Keratinocyte (primary cell): Measurements from ENCODE around the gene TRIM29. TPM values are rescaled to one million over a fixed set of nuclear protein-coding genes. Genes with fewer than 3 reads are reported as not detected.

Source experiments
- DNase-seq: peaks from one replicate; pipeline ENCODE4 v3.0.0-alpha.2; 2011; ENCODE audit warnings: low read depth, missing footprints, low spot score
- FAIRE-seq: peaks from 2 replicates; lab custom pipeline; 2011; peaks lifted over from hg19 to GRCh38; lab: Jason Lieb, UNC
- H2AFZ ChIP-seq: 2 replicates; pipeline ENCODE4 v1.6.0; 2012; ENCODE audit warnings: low read length, control low read depth, inconsistent platforms; ENCODE audit not compliant: control insufficient read depth
- H3K27ac ChIP-seq: 2 replicates; pipeline ENCODE4 v1.5.1; 2011; ENCODE audit warnings: low read length; ENCODE audit not compliant: control insufficient read depth, insufficient read depth
- H3K27me3 ChIP-seq: 3 replicates; pipeline ENCODE4 v1.6.0; 2011; ENCODE audit warnings: low read length; ENCODE audit not compliant: control insufficient read depth, insufficient read depth; ENCODE audit errors: extremely low read depth
- H3K36me3 ChIP-seq, 2 experiments: 2 replicates in 1 of 2; 3 replicates in 1 of 2; pipeline ENCODE4 v1.5.1; 2011; ENCODE audit warnings: low read length in 2 of 2, mild to moderate bottlenecking in 1 of 2; ENCODE audit not compliant: control insufficient read depth in 2 of 2, insufficient read depth in 2 of 2; ENCODE audit errors: extremely low read depth in 1 of 2
- H3K4me1 ChIP-seq: 3 replicates; pipeline ENCODE4 v1.5.1; 2011; ENCODE audit warnings: low read length; ENCODE audit not compliant: control insufficient read depth, insufficient read depth; ENCODE audit errors: extremely low read depth
- H3K4me2 ChIP-seq: 3 replicates; pipeline ENCODE4 v1.6.0; 2011; ENCODE audit warnings: low read depth, low read length; ENCODE audit not compliant: control insufficient read depth, insufficient read depth; ENCODE audit errors: extremely low read depth
- H3K4me3 ChIP-seq, 3 experiments: fragments of 200-600 bp in 1 of 3; sonication (generic) in 1 of 3; 2 replicates in 2 of 3; 3 replicates in 1 of 3; pipeline ENCODE4 v1.5.1; 2011 to 2016; ENCODE audit warnings: low read length in 3 of 3, mild to moderate bottlenecking in 3 of 3, control low read depth in 2 of 3, inconsistent platforms in 1 of 3, low read depth in 1 of 3, mixed read lengths in 1 of 3, mixed run types in 1 of 3, moderate library complexity in 1 of 3; ENCODE audit not compliant: control insufficient read depth in 2 of 3, insufficient read depth in 2 of 3; ENCODE audit errors: extremely low read depth in 1 of 3
- H3K79me2 ChIP-seq: 2 replicates; pipeline ENCODE4 v1.6.0; 2012; ENCODE audit warnings: low read length; ENCODE audit not compliant: control insufficient read depth, insufficient read depth
- H3K9ac ChIP-seq: 3 replicates; pipeline ENCODE4 v1.6.0; 2011; ENCODE audit warnings: low read length; ENCODE audit not compliant: control insufficient read depth, insufficient read depth; ENCODE audit errors: extremely low read depth
- H3K9me1 ChIP-seq: 3 replicates; pipeline ENCODE4 v1.6.0; 2011; ENCODE audit warnings: low read length; ENCODE audit not compliant: control insufficient read depth, insufficient read depth; ENCODE audit errors: extremely low read depth
- H3K9me3 ChIP-seq: 2 replicates; pipeline ENCODE4 v1.5.1; 2012; ENCODE audit warnings: low read depth, low read length; ENCODE audit not compliant: control insufficient read depth
- H4K20me1 ChIP-seq: 3 replicates; pipeline ENCODE4 v1.6.0; 2011; ENCODE audit warnings: low read length; ENCODE audit not compliant: control insufficient read depth, insufficient read depth; ENCODE audit errors: extremely low read depth
- EZH2 ChIP-seq: IDR thresholded peaks from one replicate; pipeline ENCODE4 v1.6.1; 2012; ENCODE audit warnings: inconsistent platforms, mild to moderate bottlenecking, low read length, moderate library complexity
- dilution Hi-C: fragments of 300-500 bp; cut with MboI; formaldehyde crosslinking; loops from one replicate; pipeline ENCODE4 v1.7.0; 2020; ENCODE audit warnings: low sequenced_read_pairs; ENCODE audit not compliant: extremely low pct_ligation_motif_present
- polyA plus RNA-seq, 5 experiments: library from polyadenylated mRNA; depleted of rRNA in 3 of 5; stranded (reverse) in 3 of 5; stranded (forward) in 1 of 5; unstranded in 1 of 5; fragments of >200 nt; gene quantifications; 1 replicate in 1 of 5; 2 replicates in 3 of 5; 3 replicates in 1 of 5; pipeline versions ENCODE4 v1.2.1 to v1.2.3, GENCODE V29; 2011 to 2012; ENCODE audit warnings: missing spikeins in 2 of 5, low read depth in 1 of 5, low replicate concordance in 1 of 5
- TF ChIP-seq, protein P1 (sequence below), 3 experiments: IDR thresholded peaks in 1 of 3; conservative IDR thresholded peaks in 1 of 3; optimal IDR thresholded peaks in 1 of 3; 2 replicates in 2 of 3; 3 replicates in 1 of 3; pipeline versions ENCODE3 to v1.5.1; 2011; ENCODE audit warnings: low read length in 3 of 3, mild to moderate bottlenecking in 3 of 3, moderate library complexity in 2 of 3, control low read depth in 1 of 3, inconsistent platforms in 1 of 3; ENCODE audit not compliant: insufficient read depth in 2 of 3; ENCODE audit errors: extremely low read depth in 1 of 3

Gene TRIM29
- polyA plus RNA-seq, 1 donor (not counting 4 experiments of a cell fraction or from before 2014, with no cell fraction given): 463 TPM

DNA sequence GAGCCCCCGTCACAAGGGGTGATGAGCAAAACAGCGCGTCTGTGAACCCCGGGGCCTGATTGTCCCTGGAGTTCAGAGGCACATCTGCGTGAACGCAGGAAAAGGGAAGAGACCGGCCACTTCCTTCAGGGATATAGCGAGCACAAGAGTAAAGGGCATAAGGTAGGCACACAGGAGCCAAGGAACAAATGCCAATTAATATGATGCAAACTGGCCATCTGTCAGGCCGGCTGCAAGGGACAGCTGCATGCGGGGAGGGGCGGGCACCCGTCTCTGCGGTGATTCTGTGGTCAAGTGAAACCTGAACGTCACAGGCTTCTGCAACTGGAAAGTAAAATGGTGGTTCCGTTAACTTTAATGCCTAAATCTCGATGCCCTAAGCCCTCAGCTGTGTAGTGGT is 64.7 kb downstream of the TRIM29 start:
- no peak overlapping the region for H3K9ac ChIP-seq
- no peak for TF ChIP-seq EZH2
- TF ChIP-seq, protein P1, sequence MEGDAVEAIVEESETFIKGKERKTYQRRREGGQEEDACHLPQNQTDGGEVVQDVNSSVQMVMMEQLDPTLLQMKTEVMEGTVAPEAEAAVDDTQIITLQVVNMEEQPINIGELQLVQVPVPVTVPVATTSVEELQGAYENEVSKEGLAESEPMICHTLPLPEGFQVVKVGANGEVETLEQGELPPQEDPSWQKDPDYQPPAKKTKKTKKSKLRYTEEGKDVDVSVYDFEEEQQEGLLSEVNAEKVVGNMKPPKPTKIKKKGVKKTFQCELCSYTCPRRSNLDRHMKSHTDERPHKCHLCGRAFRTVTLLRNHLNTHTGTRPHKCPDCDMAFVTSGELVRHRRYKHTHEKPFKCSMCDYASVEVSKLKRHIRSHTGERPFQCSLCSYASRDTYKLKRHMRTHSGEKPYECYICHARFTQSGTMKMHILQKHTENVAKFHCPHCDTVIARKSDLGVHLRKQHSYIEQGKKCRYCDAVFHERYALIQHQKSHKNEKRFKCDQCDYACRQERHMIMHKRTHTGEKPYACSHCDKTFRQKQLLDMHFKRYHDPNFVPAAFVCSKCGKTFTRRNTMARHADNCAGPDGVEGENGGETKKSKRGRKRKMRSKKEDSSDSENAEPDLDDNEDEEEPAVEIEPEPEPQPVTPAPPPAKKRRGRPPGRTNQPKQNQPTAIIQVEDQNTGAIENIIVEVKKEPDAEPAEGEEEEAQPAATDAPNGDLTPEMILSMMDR (optimal IDR thresholded peaks at IDR 0.05 in 1 of 3, IDR thresholded peaks at IDR 0.05 in 1 of 3, conservative IDR thresholded peaks at IDR 0.05 in 1 of 3; ENCODE audit: extremely low read depth in 1 of 3, insufficient read depth in 2 of 3, low read length in 3 of 3): no peak
- H3K36me3 ChIP-seq: no peaks in the 10 kb centered on the region
- dilution Hi-C loops: no loop called here
- FAIRE-seq (no peak), DNase-seq (no peak)
- no peak overlapping the region for H3K27ac ChIP-seq
- no peaks in the 10 kb centered on the region for H3K9me1 ChIP-seq
- no peak overlapping the region for H3K4me3 ChIP-seq
- no peak overlapping the region for H2AFZ ChIP-seq
- no peaks in the 10 kb centered on the region for H3K79me2 ChIP-seq
- no peak overlapping the region for H3K4me2 ChIP-seq
- no peaks in the 10 kb centered on the region for H3K9me3 ChIP-seq
- peaks cover 9% of the 10 kb centered on the region for H3K27me3 ChIP-seq
- no peaks in the 10 kb centered on the region for H4K20me1 ChIP-seq
- no peaks in the 10 kb centered on the region for H3K4me1 ChIP-seq

DNA sequence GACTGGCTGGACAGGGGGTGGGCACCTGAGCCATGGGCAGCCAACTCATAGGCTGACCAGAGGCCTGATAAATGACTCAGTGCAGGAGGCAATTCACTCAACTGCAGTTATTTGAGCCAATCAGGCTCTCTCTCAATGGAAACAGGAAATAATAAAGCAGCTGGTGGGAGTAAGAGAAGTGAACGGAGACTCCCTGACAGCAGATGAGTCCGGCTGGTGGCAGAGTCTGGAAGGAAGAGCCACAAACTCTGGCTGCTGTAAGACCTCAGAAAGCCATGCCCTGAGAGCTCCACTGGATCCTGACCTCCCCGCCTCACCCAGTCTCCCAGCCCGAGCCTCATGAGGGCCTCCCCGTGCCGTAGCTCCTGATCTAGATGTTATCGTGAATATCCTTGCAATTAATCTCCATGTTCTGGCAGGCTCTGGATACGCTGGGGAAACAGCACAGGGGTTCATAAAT is 69.8 kb downstream of the TRIM29 start:
- H3K9me3 ChIP-seq: no peaks in the 10 kb centered on the region
- peak overlapping the region; percentile 19 for H3K4me2 ChIP-seq
- no peak for TF ChIP-seq EZH2
- TF ChIP-seq, protein P1 (optimal IDR thresholded peaks at IDR 0.05 in 1 of 3, IDR thresholded peaks at IDR 0.05 in 1 of 3, conservative IDR thresholded peaks at IDR 0.05 in 1 of 3; ENCODE audit: extremely low read depth in 1 of 3, insufficient read depth in 2 of 3, low read length in 3 of 3): no peak
- dilution Hi-C loops: no loop called here
- no peak for DNase-seq
- H3K9me1 ChIP-seq: no peaks in the 10 kb centered on the region
- peak; percentile 13 for FAIRE-seq
- no peaks in the 10 kb centered on the region for H3K36me3 ChIP-seq
- no peaks in the 10 kb centered on the region for H3K4me1 ChIP-seq
- H3K4me3 ChIP-seq: no peak overlapping the region
- H4K20me1 ChIP-seq: no peaks in the 10 kb centered on the region
- H3K9ac ChIP-seq: no peak overlapping the region
- H3K27me3 ChIP-seq: peaks cover 8% of the 10 kb centered on the region
- no peaks in the 10 kb centered on the region for H3K79me2 ChIP-seq
- H2AFZ ChIP-seq: peak overlapping the region; percentile 70
- H3K27ac ChIP-seq: no peak overlapping the region
